ENCODE results near the gene ULK1.
A peak's percentile ranks its signal among the peaks of the same experiment; 100 is the strongest.

ULK1 gene

GRCh38 chr12:131892711-131893604 lies 1.5 kb upstream of the ULK1 start:
- no peak for DNase-seq

- DNase-seq = no peak
Measured at GRCh38 chr12:131893605-131894312, 663 bp upstream of the ULK1 start.

GRCh38 chr12:131894981-131895639 lies 688 bp downstream of the ULK1 start:
- no peak for DNase-seq

- no peak for DNase-seq
Measured at GRCh38 chr12:131895640-131896079, 1.2 kb downstream of the ULK1 start.

GRCh38 chr12:131896080-131896810 lies 1.8 kb downstream of the ULK1 start:
- peak; percentile 85 for DNase-seq

GRCh38 chr12:131896811-131897270 lies 2.4 kb downstream of the ULK1 start:
- DNase-seq = no peak

GRCh38 chr12:131897276-131897675 lies 2.9 kb downstream of the ULK1 start:
- DNase-seq = no peak

- no peak for DNase-seq
Measured at GRCh38 chr12:131897875-131898274, 3.5 kb downstream of the ULK1 start.

- no peak for DNase-seq
Measured at GRCh38 chr12:131900397-131900796, 6.0 kb downstream of the ULK1 start.

GRCh38 chr12:131901431-131902331 lies 7.3 kb downstream of the ULK1 start:
- no peak for DNase-seq

GRCh38 chr12:131902332-131903241 lies 8.2 kb downstream of the ULK1 start:
- no peak for DNase-seq

GRCh38 chr12:131903270-131904255 lies 9.1 kb downstream of the ULK1 start:
- DNase-seq = no peak

- DNase-seq = no peak
Measured at GRCh38 chr12:131904346-131904745, 9.9 kb downstream of the ULK1 start.

GRCh38 chr12:131905081-131905629 lies 10.7 kb downstream of the ULK1 start:
- DNase-seq = no peak

GRCh38 chr12:131905630-131906091 lies 11.2 kb downstream of the ULK1 start:
- DNase-seq = no peak

GRCh38 chr12:131907379-131908091 lies 13.1 kb downstream of the ULK1 start:
- DNase-seq = no peak

All from fibroblast of skin of scalp (primary cell).